GM23248 (cell line): ENCODE data around the gene PDSS2.

ENCODE experiments used
- EZH2 ChIP-seq: fragments of 200-600 bp; sonication (generic); IDR thresholded peaks from 2 replicates; pipeline ENCODE4 v1.6.1; 2018; ENCODE audit warnings: antibody characterized with exemption, mild to moderate bottlenecking; ENCODE audit not compliant: insufficient read depth, poor library complexity, severe bottlenecking
- EZH2phosphoT487 ChIP-seq: fragments of 200-600 bp; sonication (generic); IDR thresholded peaks from 2 replicates; pipeline ENCODE4 v1.6.1; 2018; ENCODE audit warnings: antibody characterized with exemption, moderate library complexity, mild to moderate bottlenecking, low read depth; ENCODE audit not compliant: insufficient read depth

DNA sequence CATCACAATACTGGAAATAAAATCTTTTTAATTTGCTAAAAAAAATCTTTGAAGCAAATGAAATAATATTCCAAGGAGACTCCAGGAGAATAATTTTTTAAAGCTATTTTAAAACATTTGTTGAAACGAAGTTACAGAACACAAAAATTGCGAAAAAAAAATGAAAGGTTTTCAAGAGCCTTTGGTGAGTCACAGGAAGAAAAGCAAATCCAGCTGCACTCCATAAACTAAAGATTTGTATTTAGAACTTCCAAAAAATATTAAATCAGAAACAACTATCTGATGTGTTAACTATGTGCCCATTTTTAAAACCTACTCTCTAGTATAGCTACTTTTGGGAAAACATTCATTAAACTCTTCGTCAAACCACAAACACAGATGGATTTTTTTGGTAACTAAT lies 23.6 kb downstream of the PDSS2 start:
- TF ChIP-seq EZH2 = no peak
- no peak for TF ChIP-seq EZH2phosphoT487
